ENCODE data around the gene PRDM1. TPM values are rescaled to one million over a fixed set of nuclear protein-coding genes. Genes with fewer than 3 reads are reported as not detected.
"Not testable (repeated sequence)": the region's sequence is repeated elsewhere in the genome, so short reads cannot be mapped to it uniquely, and the experiment has no call there.

Gene PRDM1
- total RNA-seq, 1 donor from 2014 or later: 0.85 TPM

DNA sequence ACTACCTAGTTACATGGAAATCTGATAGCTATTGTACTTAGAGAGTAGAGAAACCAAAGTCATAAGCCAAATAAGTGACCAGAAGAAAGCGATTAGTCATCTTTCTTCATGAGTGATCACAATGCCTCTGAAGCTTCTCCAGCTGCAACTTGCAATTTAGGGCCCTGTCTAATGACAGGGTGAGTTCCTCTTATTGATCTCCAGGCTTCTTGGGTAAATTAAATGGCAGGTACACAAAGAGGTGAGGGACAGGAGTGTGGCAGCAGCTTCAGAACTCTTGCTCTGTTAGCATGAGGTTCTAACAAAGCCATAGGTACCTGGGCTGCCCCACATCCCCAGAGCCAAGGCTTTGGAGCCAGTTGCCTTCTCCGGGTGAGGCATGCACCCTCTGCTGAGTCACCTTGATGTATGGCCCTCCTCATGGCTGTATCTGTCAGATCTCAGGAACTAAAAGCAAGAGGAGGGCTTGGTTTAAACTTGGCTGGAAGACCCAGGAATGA is 60.8 kb downstream of the PRDM1 start:
- intact Hi-C loops (cut with micrococcal nuclease): no loop called here
- H3K27ac ChIP-seq (replicated peaks): no peak overlapping the region

DNA sequence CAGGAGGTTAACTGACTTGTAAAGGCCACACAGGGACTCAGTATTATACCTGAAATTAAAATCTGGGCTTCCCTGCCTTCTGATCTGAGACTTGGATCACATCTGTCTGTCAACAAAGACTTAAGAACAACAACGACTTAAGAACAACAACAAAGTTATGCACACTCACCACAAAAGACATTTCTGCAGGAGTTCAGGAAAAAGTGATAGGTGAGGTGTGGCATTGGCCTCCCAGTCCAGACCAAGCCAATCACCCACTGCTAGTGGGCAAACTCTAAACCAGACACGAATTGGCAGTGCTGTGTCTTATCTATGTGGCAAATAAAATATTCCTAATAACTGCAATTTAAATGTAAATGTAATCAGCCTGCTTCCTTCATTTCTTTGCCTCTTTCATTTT is 61.3 kb downstream of the PRDM1 start:
- Histone ChIP-seq H3K27me3 (ENCODE audit: low read depth) (peaks cover 16% of the 10 kb centered on the region), H3K4me1 (no peaks in the 10 kb centered on the region), H3K9me3 (replicated peaks) (no peaks in the 10 kb centered on the region), H3K4me3 (no peak overlapping the region), H3K36me3 (no peaks in the 10 kb centered on the region), H3K27ac (replicated peaks) (no peak overlapping the region)
- intact Hi-C loops (cut with micrococcal nuclease): no loop called here
- no peak for DNase-seq
- TF ChIP-seq, protein P1, sequence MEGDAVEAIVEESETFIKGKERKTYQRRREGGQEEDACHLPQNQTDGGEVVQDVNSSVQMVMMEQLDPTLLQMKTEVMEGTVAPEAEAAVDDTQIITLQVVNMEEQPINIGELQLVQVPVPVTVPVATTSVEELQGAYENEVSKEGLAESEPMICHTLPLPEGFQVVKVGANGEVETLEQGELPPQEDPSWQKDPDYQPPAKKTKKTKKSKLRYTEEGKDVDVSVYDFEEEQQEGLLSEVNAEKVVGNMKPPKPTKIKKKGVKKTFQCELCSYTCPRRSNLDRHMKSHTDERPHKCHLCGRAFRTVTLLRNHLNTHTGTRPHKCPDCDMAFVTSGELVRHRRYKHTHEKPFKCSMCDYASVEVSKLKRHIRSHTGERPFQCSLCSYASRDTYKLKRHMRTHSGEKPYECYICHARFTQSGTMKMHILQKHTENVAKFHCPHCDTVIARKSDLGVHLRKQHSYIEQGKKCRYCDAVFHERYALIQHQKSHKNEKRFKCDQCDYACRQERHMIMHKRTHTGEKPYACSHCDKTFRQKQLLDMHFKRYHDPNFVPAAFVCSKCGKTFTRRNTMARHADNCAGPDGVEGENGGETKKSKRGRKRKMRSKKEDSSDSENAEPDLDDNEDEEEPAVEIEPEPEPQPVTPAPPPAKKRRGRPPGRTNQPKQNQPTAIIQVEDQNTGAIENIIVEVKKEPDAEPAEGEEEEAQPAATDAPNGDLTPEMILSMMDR (IDR thresholded peaks at IDR 0.05; ENCODE audit: borderline replicate concordance): no peak

More for the DNA sequence above, 60.8 kb downstream of the PRDM1 start:
- Histone ChIP-seq H3K9me3 (replicated peaks) (no peaks in the 10 kb centered on the region), H3K36me3 (no peaks in the 10 kb centered on the region), H3K27me3 (ENCODE audit: low read depth) (peaks cover 16% of the 10 kb centered on the region), H3K4me1 (peaks cover 2% of the 10 kb centered on the region), H3K4me3 (no peak overlapping the region)
- TF ChIP-seq, protein P1 (IDR thresholded peaks at IDR 0.05; ENCODE audit: borderline replicate concordance): no peak
- no peak for DNase-seq

DNA sequence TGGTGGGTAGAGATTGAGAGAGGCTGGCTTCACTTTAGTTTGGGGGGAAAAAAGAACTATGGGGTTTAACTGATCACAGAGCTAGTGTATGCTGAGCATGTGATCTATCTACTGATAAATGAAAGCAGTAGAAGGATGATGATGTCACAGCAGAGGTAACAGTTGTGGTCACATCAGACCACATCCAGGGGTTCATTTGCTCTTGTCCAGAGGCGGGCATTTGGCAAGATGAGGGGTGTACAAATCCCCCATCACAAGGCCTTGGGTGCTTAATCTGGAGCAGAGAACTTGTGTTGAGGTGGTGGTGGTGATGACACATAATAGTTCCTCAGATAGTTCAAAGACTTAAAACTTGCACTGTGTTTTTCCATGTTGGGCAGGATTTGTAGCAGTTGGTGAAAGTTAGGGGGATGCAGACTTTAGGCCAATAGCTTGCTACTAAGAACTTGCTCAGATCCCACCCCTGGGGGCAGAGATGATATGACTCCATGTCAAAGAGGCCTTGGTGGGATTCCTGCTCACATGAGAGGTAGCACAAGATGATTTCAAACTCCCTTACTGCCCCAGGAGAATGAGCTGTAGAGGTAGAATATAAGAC is 63.4 kb downstream of the PRDM1 start:
- no peaks in the 10 kb centered on the region for H3K36me3 ChIP-seq
- H3K27ac ChIP-seq (replicated peaks): no peak overlapping the region
- H3K4me1 ChIP-seq: no peaks in the 10 kb centered on the region
- no peak overlapping the region for H3K4me3 ChIP-seq
- H3K27me3 ChIP-seq (ENCODE audit: low read depth): peaks cover 15% of the 10 kb centered on the region
- H3K9me3 ChIP-seq (replicated peaks): no peaks in the 10 kb centered on the region
- intact Hi-C loops (cut with micrococcal nuclease): no loop called here
- TF ChIP-seq, protein P1 (IDR thresholded peaks at IDR 0.05; ENCODE audit: borderline replicate concordance): no peak
- no peak for DNase-seq

DNA sequence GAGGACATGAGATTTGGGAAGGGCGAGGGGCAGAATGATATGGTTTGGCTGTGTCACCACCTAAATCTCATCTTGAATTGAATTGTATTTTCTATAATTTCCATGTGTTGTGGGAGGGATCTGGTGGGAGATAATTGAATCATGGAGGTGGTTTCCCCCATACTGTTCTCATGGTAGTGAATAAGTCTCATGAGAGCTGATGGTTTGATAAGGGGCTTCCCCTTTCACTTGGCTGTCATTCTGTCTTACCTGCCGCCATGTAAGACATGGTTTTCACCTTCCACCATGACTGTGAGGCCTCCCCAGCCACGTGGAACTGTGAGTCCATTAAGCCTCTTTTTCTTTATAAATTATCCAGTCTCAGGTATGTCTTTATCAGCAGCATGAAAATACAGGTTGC is 66.3 kb downstream of the PRDM1 start:
- intact Hi-C loops (cut with micrococcal nuclease); DNase-seq; H3K4me3 ChIP-seq; H3K9me3 ChIP-seq (replicated peaks); H3K27me3 ChIP-seq (ENCODE audit: low read depth); H3K4me1 ChIP-seq; H3K27ac ChIP-seq (replicated peaks); H3K36me3 ChIP-seq: not testable (repeated sequence)

DNA sequence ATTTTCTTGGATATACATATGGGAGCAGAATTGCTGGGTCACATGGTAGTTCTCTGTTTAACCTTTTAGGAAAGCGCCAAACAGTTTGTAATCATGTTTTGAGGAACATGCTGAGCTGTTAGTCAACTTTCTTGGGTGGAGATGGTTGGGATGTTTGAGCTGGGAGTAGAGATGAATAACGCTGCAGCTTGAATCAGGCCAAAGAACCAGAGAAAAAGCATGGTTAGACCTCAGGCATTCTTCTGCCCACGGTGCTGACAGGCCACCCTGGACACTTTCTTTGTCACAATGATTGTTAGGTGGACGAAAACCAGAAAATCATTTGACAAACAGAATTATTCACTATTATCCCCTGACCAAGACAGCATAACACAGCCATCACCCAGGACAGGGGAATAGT is 66.8 kb downstream of the PRDM1 start:
- H3K9me3 ChIP-seq (replicated peaks): no peaks in the 10 kb centered on the region
- H3K27ac ChIP-seq (replicated peaks): no peak overlapping the region
- intact Hi-C loops (cut with micrococcal nuclease): no loop called here
- no peaks in the 10 kb centered on the region for H3K36me3 ChIP-seq
- H3K4me3 ChIP-seq: no peak overlapping the region
- no peaks in the 10 kb centered on the region for H3K4me1 ChIP-seq
- DNase-seq: no peak
- peaks cover 4% of the 10 kb centered on the region for H3K27me3 ChIP-seq (ENCODE audit: low read depth)
- TF ChIP-seq, protein P1 (IDR thresholded peaks at IDR 0.05; ENCODE audit: borderline replicate concordance): no peak

DNA sequence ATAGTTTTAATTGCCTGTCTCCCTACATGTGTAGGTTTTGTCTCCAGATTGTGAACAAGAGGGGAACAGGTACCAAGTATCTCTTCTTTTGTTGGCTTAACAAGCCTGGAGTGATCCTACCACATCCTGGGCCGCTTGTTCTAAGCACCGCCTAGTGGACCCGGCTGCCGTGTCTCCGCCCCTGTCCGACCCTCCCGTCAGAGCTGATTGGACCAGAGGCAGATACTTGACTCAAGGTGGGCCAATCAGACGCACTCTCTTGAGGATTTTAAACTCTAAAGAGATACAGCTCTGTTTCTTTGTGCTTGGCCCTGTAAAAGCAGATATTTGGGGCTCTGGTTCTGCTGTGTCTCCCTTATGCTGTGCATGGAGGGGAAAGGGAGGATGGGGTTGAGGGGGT is 68.2 kb downstream of the PRDM1 start:
- Histone ChIP-seq H3K36me3 (no peaks in the 10 kb centered on the region), H3K27ac (replicated peaks) (no peak overlapping the region), H3K4me3 (no peak overlapping the region), H3K4me1 (no peaks in the 10 kb centered on the region), H3K9me3 (replicated peaks) (no peaks in the 10 kb centered on the region), H3K27me3 (ENCODE audit: low read depth) (peaks cover 13% of the 10 kb centered on the region)
- DNase-seq: no peak
- intact Hi-C loops (cut with micrococcal nuclease): no loop called here
- TF ChIP-seq, protein P1 (IDR thresholded peaks at IDR 0.05; ENCODE audit: borderline replicate concordance): no peak
